DOHH2 (cell line): ENCODE results near the gene PYGB.

ENCODE experiments used
- CTCF ChIP-seq: fragments of 200-600 bp; sonication (generic); IDR thresholded peaks from one replicate; pipeline ENCODE4 v1.5.1; 2014; ENCODE audit warnings: antibody characterized with exemption, mild to moderate bottlenecking, low read depth, low read length; ENCODE audit not compliant: poor library complexity, severe bottlenecking
- EZH2phosphoT487 ChIP-seq: fragments of 200-600 bp; sonication (generic); IDR thresholded peaks from 2 replicates; pipeline ENCODE4 v1.6.1; 2017; ENCODE audit warnings: borderline replicate concordance, mild to moderate bottlenecking, antibody characterized with exemption, low read length, moderate library complexity, mixed read lengths

GRCh38 chr20:25214426-25214790 lies 33.5 kb upstream of the PYGB start:
- TF ChIP-seq CTCF = no peak
- no peak for TF ChIP-seq EZH2phosphoT487
